Neural cell (in vitro differentiated cells): ENCODE data around the gene DNAJA3.

Experiments
- EZH2 ChIP-seq: fragments of 200-600, 300-800 bp; shearing (Covaris generic), sonication (generic); IDR thresholded peaks from 2 replicates; pipeline ENCODE4 v1.6.1; 2014; ENCODE audit warnings: antibody characterized with exemption, low read length, borderline replicate concordance, mild to moderate bottlenecking; ENCODE audit not compliant: insufficient read depth, poor library complexity, severe bottlenecking
- MXI1 ChIP-seq: fragments of 450-650 bp; conservative IDR thresholded peaks from 2 replicates; pipeline ENCODE4 v1.6.1; 2014; ENCODE audit warnings: antibody characterized with exemption, mild to moderate bottlenecking; ENCODE audit not compliant: poor library complexity, severe bottlenecking
- POLR2AphosphoS5 ChIP-seq: IDR thresholded peaks from 2 replicates; pipeline ENCODE4 v1.6.1; 2012
- RAD21 ChIP-seq: fragments of 450-650 bp; conservative IDR thresholded peaks from 2 replicates; pipeline ENCODE4 v1.6.1; 2014; ENCODE audit warnings: antibody characterized with exemption, mild to moderate bottlenecking, moderate library complexity
- REST ChIP-seq: IDR thresholded peaks from 2 replicates; pipeline ENCODE4 v1.6.1; 2012; ENCODE audit warnings: borderline replicate concordance
- TF ChIP-seq, protein P1 (sequence below): fragments of 450-650 bp; IDR thresholded peaks from 2 replicates; pipeline ENCODE4 v1.5.1; 2014; ENCODE audit warnings: antibody characterized with exemption, mild to moderate bottlenecking, moderate library complexity; ENCODE audit not compliant: poor library complexity, severe bottlenecking

GRCh38 chr16:4386951-4387565 is 38.6 kb upstream of the DNAJA3 start:
- no peak for TF ChIP-seq RAD21
- TF ChIP-seq, protein P1, sequence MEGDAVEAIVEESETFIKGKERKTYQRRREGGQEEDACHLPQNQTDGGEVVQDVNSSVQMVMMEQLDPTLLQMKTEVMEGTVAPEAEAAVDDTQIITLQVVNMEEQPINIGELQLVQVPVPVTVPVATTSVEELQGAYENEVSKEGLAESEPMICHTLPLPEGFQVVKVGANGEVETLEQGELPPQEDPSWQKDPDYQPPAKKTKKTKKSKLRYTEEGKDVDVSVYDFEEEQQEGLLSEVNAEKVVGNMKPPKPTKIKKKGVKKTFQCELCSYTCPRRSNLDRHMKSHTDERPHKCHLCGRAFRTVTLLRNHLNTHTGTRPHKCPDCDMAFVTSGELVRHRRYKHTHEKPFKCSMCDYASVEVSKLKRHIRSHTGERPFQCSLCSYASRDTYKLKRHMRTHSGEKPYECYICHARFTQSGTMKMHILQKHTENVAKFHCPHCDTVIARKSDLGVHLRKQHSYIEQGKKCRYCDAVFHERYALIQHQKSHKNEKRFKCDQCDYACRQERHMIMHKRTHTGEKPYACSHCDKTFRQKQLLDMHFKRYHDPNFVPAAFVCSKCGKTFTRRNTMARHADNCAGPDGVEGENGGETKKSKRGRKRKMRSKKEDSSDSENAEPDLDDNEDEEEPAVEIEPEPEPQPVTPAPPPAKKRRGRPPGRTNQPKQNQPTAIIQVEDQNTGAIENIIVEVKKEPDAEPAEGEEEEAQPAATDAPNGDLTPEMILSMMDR: no peak
- TF ChIP-seq POLR2AphosphoS5: no peak
- no peak for TF ChIP-seq REST
- TF ChIP-seq MXI1: no peak
- TF ChIP-seq EZH2: no peak
